ENCODE measurements around the gene NDUFV3.
"Not testable (repeated sequence)": the region's sequence is repeated elsewhere in the genome, so short reads cannot be mapped to it uniquely, and the experiment has no call there.

The NDUFV3 gene

DNA sequence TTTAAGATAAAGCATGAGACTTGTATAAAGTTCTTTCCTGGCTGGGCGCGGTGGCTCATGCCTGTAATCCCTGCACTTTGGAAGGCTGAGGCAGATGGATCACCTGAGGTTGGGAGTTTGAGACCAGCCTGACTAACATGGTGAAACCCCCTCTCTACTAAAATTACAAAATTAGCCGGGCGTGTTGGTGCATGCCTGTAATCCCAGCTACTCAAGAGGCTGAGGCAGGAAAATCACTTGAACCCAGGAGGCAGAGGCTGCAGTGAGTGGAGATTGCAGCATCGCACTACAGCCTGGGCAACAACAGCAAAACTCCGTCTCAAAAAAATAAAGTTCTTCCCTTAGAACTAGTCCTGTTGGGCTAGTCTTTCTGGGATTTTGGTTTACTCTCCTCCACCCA, 18.8 kb downstream of the NDUFV3 start:
- H3K4me1 ChIP-seq (ENCODE audit: control insufficient read depth, insufficient read depth, low read length); H3K27me3 ChIP-seq (ENCODE audit: control insufficient read depth, insufficient read depth, low read length); H3K4me2 ChIP-seq (ENCODE audit: low read length); H3K9ac ChIP-seq (ENCODE audit: low read depth, low read length); H3K4me3 ChIP-seq (ENCODE audit: low read length); H3K9me3 ChIP-seq (replicated peaks; ENCODE audit: low read length): not testable (repeated sequence)
- H3K36me3 ChIP-seq (ENCODE audit: insufficient read depth, low read length), result peaks cover 38% of the 10 kb centered on the region

- Histone ChIP-seq H3K9ac (ENCODE audit: low read depth, low read length) (no peak overlapping the region), H3K36me3 (ENCODE audit: insufficient read depth, low read length) (peaks cover 27% of the 10 kb centered on the region), H3K4me1 (ENCODE audit: control insufficient read depth, insufficient read depth, low read length) (peaks cover 3% of the 10 kb centered on the region), H3K27me3 (ENCODE audit: control insufficient read depth, insufficient read depth, low read length) (no peaks in the 10 kb centered on the region), H3K9me3 (replicated peaks; ENCODE audit: low read length) (no peaks in the 10 kb centered on the region), H3K4me3 (ENCODE audit: low read length) (no peak overlapping the region), H3K4me2 (ENCODE audit: low read length) (no peak overlapping the region)
Observed at GRCh38 chr21:42913476-42913875, 20.4 kb downstream of the NDUFV3 start.

DNA sequence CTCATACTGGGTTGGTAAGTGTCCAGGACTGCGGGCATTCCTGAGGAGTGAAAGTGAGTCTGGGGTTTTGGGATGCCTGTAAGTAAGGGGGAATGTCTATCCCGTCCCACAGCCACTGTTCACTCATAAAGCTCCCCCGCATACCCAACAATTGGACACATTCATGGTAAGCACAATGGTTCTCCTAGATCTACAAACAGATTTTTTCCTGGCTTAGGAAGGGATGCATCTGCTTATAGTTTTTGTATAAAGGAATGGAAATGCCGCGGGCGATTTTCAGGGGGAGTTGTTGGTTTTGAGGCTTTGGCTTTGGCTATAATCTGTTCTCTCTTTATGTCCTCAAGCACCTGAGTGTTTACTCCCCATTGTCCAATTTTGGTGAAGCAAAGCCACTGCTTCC, 25.2 kb downstream of the NDUFV3 start:
- Histone ChIP-seq H3K4me2 (ENCODE audit: low read length) (no peak overlapping the region), H3K9ac (ENCODE audit: low read depth, low read length) (no peak overlapping the region), H3K36me3 (ENCODE audit: insufficient read depth, low read length) (no peaks in the 10 kb centered on the region), H3K9me3 (replicated peaks; ENCODE audit: low read length) (no peaks in the 10 kb centered on the region), H3K4me1 (ENCODE audit: control insufficient read depth, insufficient read depth, low read length) (peaks cover 3% of the 10 kb centered on the region), H3K4me3 (ENCODE audit: low read length) (no peak overlapping the region), H3K27me3 (ENCODE audit: control insufficient read depth, insufficient read depth, low read length) (no peaks in the 10 kb centered on the region)

DNA sequence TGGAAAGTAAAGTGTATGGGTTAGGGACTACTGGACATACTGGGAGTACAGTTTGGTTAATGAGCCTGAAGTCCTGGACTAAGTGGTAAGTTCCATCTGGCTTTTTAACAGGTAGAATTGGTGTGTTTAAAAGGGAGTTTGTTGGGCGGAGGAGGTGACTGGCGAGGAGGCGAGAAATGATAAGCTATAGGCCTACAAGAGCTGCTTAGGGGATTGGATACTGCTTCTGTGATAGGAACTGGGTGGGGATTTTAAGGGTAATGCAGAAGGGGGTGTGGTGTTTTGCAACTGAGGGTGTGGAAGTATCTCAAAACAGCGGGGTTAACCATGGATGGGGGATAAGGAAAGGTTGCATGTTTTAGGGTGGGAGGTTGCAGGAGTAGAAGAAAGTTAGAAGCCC, 28.8 kb downstream of the NDUFV3 start:
- Histone ChIP-seq H3K9ac (ENCODE audit: low read depth, low read length) (no peak overlapping the region), H3K27me3 (ENCODE audit: control insufficient read depth, insufficient read depth, low read length) (no peaks in the 10 kb centered on the region), H3K4me2 (ENCODE audit: low read length) (no peak overlapping the region), H3K4me1 (ENCODE audit: control insufficient read depth, insufficient read depth, low read length) (peaks cover 9% of the 10 kb centered on the region), H3K4me3 (ENCODE audit: low read length) (no peak overlapping the region), H3K9me3 (replicated peaks; ENCODE audit: low read length) (no peaks in the 10 kb centered on the region), H3K36me3 (ENCODE audit: insufficient read depth, low read length) (no peaks in the 10 kb centered on the region)

DNA sequence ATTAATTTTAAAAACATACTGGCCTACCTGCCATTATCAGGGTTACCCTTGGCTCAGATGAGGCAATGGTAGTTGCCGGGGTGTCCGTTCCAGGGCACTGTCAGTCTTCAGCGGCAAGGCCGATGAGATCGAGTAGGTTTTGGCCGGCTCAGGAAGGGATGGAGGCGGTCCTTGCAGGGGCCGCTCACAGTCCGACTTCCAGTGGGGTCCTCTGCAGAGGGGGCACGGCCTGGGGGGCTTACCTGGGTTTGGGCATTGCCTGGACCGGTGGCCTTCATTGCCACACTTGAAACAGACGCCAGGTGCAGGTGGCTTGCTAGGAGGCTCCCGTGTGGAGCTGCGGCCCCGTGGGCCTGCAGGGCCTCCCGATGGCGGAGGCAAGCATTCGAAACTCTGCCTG, 29.8 kb downstream of the NDUFV3 start:
- Histone ChIP-seq H3K4me2 (ENCODE audit: low read length) (no peak overlapping the region), H3K27me3 (ENCODE audit: control insufficient read depth, insufficient read depth, low read length) (no peaks in the 10 kb centered on the region), H3K4me3 (ENCODE audit: low read length) (no peak overlapping the region), H3K36me3 (ENCODE audit: insufficient read depth, low read length) (no peaks in the 10 kb centered on the region), H3K9me3 (replicated peaks; ENCODE audit: low read length) (no peaks in the 10 kb centered on the region), H3K4me1 (ENCODE audit: control insufficient read depth, insufficient read depth, low read length) (peaks cover 9% of the 10 kb centered on the region), H3K9ac (ENCODE audit: low read depth, low read length) (no peak overlapping the region)

- H3K9me3 ChIP-seq (replicated peaks; ENCODE audit: low read length), result no peaks in the 10 kb centered on the region
- peak overlapping the region; percentile 44 for H3K9ac ChIP-seq (ENCODE audit: low read depth, low read length)
- H3K4me2 ChIP-seq (ENCODE audit: low read length), result peak overlapping the region; percentile 65
- H3K27me3 ChIP-seq (ENCODE audit: control insufficient read depth, insufficient read depth, low read length), result no peaks in the 10 kb centered on the region
- no peaks in the 10 kb centered on the region for H3K36me3 ChIP-seq (ENCODE audit: insufficient read depth, low read length)
- peak overlapping the region; percentile 38 for H3K4me3 ChIP-seq (ENCODE audit: low read length)
- H3K4me1 ChIP-seq (ENCODE audit: control insufficient read depth, insufficient read depth, low read length), result peaks cover 9% of the 10 kb centered on the region
Observed at GRCh38 chr21:42923553-42924432, 30.7 kb downstream of the NDUFV3 start.

DNA sequence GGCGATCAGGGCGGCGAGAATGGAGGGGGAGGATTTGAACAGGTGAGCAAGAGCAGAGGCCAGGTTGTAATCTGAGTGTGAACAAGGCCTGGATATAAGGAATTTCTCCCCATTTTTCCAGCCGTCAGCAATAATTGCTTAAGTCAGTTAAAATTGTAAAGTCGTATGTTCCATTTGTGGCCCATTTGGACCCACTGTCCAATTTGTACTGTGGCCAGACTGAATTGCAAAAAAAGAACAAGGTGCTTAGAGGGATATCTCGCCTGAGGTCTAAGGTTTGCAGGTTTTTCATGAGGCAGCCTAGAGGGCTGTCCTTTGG, 31.3 kb downstream of the NDUFV3 start:
- Histone ChIP-seq H3K9ac (ENCODE audit: low read depth, low read length) (peak overlapping the region; percentile 44), H3K4me2 (ENCODE audit: low read length) (peak overlapping the region; percentile 65), H3K4me1 (ENCODE audit: control insufficient read depth, insufficient read depth, low read length) (peaks cover 9% of the 10 kb centered on the region), H3K36me3 (ENCODE audit: insufficient read depth, low read length) (no peaks in the 10 kb centered on the region), H3K27me3 (ENCODE audit: control insufficient read depth, insufficient read depth, low read length) (no peaks in the 10 kb centered on the region), H3K4me3 (ENCODE audit: low read length) (peak overlapping the region; percentile 38), H3K9me3 (replicated peaks; ENCODE audit: low read length) (no peaks in the 10 kb centered on the region)

DNA sequence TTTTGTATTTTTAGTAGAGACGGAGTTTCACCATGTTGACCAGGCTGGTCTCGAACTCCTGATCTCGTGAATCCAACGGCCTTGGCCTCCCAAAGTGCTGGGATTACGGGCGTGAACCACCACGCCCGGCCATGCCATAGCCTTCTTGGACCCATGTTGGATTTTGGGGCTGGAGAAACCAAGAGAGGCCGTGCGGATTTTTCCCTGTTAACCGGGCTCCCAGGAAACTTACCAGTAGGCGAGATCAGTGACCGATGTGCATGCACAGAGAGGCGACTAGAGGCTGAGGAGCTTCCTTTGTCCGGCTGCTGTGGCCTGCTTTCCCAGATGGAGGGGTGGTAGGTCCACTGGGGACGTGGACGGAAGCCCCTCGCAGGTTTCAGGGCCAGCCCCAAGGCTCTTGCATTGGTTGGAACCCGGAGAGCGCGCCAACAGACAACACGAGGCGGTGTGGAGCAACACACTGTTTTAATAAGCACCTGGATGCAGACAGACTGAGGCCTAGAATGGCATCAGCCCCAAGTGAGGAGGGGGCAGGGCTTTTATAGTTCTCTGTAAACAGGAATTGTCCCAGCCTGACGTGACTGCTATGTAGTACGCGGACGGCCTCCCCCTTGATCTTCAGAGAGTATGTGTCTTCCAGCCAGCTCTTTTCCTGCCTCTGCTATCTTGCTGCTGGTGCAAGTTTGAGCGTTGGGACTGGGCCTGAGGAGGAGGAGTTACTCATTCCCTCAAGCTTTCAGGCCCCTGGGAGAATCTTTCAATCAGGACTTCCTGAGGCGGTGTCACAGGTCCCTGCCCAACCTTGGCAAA, 32.2 kb downstream of the NDUFV3 start, which contains the start of gene ERVH48-1:
ERVH48-1 (minus strand) TSS at position 517 of the 813 bp plus-strand sequence. CDS start 6,624 bp downstream, outside the sequence.
- H3K9ac ChIP-seq (ENCODE audit: low read depth, low read length), result peak within 1 kb of the TSS; percentile 44
- peaks cover 9% of the 10 kb centered on the region for H3K4me1 ChIP-seq (ENCODE audit: control insufficient read depth, insufficient read depth, low read length)
- no peak within 1 kb of the TSS for H3K4me3 ChIP-seq (ENCODE audit: low read length)
- no peaks in the 10 kb centered on the region for H3K36me3 ChIP-seq (ENCODE audit: insufficient read depth, low read length)
- no peaks in the 10 kb centered on the region for H3K9me3 ChIP-seq (replicated peaks; ENCODE audit: low read length)
- H3K4me2 ChIP-seq (ENCODE audit: low read length), result no peak within 1 kb of the TSS
- no peaks in the 10 kb centered on the region for H3K27me3 ChIP-seq (ENCODE audit: control insufficient read depth, insufficient read depth, low read length)

DNA sequence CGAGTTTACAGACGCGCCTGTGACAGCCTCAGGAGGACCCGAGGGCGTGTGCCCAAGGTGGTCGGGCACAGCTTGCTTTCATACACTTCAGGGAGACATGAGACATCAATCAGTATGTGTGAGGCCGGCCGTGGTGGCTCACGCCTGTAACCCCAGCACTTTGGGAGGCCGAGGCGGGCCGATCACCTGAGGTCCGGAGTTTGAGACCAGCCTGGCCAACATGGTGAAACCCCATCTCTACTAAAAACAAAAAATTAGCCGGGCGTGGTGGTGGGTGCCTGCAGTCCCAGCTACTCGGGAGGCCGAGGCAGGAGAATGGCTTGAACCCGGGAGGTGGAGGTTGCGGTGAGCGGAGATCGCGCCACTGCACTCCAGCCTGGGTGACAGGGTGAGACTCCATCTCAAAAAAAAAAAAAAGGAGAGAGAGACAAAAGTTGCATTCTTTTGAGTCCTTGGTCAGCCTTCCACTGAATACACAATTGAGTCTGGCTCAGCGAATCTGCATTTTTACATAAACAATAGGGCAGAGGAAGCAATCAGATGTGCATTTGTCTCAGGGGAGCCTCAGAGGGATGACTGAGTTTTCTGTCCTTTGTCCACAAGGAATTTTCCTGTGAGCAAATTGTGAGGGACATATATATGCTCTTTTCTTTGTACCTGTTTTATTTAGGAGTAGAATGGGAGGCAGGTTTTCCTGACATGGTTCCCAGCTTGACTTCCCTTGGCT, 34.5 kb downstream of the NDUFV3 start:
- not testable (repeated sequence) for H3K9ac ChIP-seq (ENCODE audit: low read depth, low read length); H3K36me3 ChIP-seq (ENCODE audit: insufficient read depth, low read length); H3K4me2 ChIP-seq (ENCODE audit: low read length); H3K4me1 ChIP-seq (ENCODE audit: control insufficient read depth, insufficient read depth, low read length); H3K9me3 ChIP-seq (replicated peaks; ENCODE audit: low read length); H3K4me3 ChIP-seq (ENCODE audit: low read length); H3K27me3 ChIP-seq (ENCODE audit: control insufficient read depth, insufficient read depth, low read length)

DNA sequence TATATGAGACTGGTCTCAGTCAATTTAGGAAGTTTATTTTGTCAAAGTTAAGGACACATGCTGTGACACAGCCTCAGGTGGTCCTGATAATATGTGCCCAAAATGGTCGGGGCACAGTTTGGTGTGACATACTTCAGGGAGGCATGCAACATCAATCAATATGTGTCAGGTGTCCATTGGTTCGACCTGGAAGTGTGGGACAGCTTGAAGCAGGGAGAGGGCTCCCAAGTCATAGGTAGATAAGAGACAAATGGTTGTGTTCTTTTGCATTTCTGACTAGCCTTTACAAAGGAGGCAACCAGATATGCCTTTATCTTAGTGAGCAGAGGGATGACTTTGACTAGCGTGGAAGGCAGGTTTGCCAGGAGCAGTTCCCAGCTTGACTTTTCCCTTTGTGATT, 36.9 kb downstream of the NDUFV3 start:
- Histone ChIP-seq H3K4me2 (ENCODE audit: low read length) (no peak overlapping the region), H3K9me3 (replicated peaks; ENCODE audit: low read length) (no peaks in the 10 kb centered on the region), H3K9ac (ENCODE audit: low read depth, low read length) (no peak overlapping the region), H3K4me1 (ENCODE audit: control insufficient read depth, insufficient read depth, low read length) (peaks cover 4% of the 10 kb centered on the region), H3K36me3 (ENCODE audit: insufficient read depth, low read length) (no peaks in the 10 kb centered on the region), H3K27me3 (ENCODE audit: control insufficient read depth, insufficient read depth, low read length) (no peaks in the 10 kb centered on the region), H3K4me3 (ENCODE audit: low read length) (no peak overlapping the region)

GRCh38 chr21:42931560-42932235, 38.6 kb downstream of the NDUFV3 start:
- Histone ChIP-seq H3K4me2 (ENCODE audit: low read length) (no peak overlapping the region), H3K4me1 (ENCODE audit: control insufficient read depth, insufficient read depth, low read length) (peaks cover 4% of the 10 kb centered on the region), H3K27me3 (ENCODE audit: control insufficient read depth, insufficient read depth, low read length) (no peaks in the 10 kb centered on the region), H3K4me3 (ENCODE audit: low read length) (no peak overlapping the region), H3K9me3 (replicated peaks; ENCODE audit: low read length) (no peaks in the 10 kb centered on the region), H3K9ac (ENCODE audit: low read depth, low read length) (no peak overlapping the region), H3K36me3 (ENCODE audit: insufficient read depth, low read length) (no peaks in the 10 kb centered on the region)
